Measurements from ENCODE around the gene PIGR.
"Not testable (repeated sequence)": the region's sequence is repeated elsewhere in the genome, so short reads cannot be mapped to it uniquely, and the experiment has no call there.

PIGR gene

DNA sequence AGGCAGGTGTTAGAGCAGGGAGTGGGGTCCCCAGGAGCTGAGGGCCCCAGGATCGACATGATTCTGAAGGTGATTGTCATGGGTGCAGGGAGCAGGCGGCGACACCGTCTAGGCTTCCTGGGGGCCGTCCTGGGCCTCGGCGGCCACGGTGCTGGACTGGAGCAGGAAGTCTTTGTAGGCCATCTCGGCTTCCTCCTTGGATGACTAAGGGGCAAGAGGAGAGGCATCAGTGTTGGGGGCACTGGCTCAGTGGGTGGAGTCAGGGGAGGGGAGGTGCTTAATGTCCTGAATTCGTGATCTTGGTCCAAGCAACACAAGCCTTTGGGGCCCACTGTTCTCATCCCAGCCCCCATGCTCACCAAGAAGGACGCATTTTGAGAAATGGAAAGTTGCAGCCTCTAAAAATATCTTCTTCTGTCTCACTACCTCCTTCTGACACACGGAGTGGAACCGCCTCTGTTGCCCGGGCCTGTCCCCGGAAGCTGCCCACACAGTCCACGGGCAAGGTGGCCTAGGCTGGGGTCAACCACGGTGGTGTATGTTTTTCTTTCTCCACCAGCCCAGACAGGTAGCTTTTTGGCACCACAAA lies 16.0 kb downstream of the PIGR start:
- DNase-seq = no peak

DNA sequence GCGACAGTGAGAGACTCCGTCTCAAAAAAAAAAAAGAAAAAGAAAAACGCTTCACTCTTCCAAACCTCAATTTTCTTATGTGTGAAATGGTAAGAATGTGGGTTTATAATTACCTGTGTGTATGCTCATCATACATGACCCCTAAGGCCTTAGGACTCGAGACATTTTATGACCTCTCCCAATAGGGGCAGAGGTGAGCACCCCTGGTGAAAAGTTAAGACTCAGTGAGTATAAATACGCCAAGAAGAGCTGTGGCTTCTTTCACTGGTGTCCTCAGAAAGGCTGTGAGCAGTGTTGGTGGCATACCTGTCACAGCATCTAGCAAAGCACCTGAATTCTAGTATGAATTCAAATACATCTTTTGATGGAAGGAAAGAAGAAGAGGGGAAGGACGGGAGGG lies 16.7 kb downstream of the PIGR start:
- no peak for DNase-seq

DNA sequence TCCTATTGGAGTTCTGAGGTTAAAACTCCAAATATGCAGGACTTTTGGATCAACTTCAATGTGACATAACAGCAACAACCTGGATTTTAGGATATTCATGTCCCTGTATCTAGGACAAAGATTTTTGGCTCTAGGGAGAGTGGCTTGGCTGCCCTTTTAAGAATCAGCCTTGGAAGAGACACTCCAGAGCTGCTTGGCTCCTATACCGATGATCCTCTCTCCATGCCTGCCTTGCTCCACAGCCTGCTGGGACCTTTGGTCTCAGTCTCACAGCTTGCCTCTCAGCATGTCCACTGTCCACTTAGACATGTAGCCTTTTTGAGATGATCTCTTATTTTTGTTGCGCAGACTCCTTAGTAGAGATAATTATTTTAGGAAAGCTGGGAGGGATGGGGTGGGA lies 20.0 kb downstream of the PIGR start:
- DNase-seq = no peak

DNA sequence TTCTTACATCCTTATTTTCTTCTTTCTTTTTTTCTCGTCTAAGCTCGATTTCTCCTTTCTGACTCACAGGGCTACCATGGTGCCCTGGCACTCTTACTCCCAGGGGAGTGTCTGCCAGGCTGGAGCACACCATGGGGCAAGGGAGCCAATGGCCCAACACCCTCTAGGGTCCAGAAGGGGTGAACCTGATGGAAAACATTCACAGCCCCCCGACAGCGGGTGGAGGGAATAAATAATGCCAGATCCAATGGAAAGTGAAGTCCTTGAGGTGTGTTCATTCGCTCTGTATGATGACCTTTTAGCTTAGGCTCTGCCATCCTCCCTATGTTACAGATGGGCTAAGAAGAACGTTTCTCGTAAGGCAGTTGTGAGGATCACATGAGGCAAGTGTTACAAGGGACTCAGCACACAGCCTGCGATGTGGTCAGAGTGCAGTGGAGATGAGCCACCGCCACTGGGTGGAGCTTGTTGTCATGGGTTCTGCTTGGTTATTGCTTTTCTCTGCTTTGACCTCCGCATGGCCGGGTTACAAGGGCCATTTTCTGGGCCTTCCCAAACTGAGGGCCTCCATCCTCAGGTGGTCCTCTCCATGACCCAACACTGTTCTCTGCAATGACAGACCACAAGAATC lies 21.0 kb downstream of the PIGR start:
- DNase-seq = peak; percentile 14 to 24

DNA sequence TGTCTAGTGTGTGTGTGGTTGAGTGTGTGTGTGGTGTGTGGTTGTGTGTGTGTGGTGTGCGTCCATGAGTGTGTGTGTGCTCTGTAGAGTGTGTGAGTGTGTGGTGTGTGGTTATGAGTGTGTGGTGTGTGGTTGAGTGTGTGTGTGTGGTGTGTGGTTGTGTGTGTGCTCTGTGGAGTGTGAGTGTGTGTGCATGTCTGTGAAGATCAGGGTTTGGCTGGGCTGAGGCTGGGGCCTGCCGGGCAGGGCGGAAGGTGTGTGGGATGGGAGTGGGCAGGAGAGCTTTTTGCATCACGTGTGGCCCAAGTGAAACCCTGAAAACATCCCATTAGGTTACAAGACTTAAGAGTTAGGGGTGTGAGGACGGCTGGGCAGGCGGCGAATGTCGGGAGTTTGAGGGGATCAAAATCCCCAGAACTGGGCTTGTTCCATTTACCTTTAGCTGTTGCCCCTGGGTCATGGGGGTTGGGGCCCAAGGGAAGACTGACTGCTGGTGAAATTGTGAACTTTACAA lies 21.6 kb downstream of the PIGR start:
- DNase-seq = no peak

DNA sequence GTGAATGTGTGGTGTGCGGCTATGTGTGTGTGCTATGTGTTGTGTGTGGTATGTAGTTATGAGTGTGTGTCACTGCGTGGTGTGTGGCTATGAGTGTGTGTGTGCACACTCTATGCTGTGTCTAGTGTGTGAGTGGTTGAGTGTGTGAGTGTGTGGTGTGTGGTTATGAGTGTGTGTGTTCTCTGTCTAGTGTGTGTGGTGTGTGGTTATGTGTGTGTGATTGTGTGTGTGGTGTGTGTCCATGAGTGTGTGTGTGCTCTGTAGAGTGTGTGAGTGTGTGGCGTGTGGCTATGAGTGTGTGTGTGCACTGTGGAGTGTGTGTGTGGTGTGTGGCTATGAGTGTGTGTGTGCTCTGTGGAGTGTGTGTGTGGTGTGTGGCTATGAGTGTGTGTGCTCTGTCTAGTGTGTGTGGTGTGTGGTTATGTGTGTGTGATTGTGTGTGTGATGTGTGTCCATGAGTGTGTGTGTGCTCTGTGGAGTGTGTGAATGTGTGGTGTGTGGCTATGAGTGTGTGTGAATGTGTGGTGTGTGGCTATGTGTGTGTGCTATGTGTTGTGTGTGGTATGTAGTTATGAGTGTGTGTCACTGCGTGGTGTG lies 22.2 kb downstream of the PIGR start:
- DNase-seq = not testable (repeated sequence)

DNA sequence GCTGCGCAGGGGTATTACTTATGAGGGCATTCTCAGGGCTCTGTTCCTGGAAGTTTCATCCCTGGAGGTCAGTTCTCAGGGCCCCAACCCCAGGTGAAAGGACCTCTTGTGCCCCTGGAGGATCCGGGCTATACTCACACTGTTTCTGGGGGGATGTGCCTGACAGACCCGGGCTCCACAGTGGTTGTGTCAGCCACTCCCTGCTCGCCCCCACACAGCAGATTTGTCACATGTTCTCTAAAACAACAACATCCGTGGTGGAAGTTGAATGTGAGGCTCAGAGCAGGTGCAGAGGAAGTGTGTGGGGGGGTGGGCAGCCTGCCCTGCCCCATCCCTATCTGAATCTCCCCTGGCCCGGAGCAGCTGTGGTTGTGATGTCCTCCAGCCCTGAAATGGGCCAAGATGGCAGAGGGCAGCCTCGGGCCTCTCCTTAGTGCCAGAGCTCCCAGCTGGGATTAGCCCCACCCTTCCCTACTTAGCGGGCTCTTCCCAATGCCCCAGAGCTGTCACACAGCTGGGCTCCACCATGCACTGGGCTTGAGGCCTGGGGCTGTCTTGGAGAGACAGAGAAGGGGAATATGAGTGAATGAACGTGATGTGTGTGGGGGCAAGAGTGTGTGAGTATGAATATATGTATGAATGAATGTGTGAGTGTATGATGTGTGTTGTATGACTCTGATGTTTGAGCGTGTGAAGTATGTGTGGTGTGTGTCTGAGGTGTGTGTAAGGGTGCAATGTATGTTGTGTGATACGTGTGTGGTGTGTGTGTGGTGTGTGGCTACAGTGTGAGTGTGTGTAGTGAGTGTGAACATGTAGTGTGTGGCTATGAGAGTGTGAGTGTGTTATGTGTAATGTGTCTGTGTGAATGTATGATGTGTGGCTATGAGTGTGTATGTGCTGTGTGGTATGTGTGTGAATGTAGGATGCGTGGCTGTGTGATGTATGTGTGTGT lies 23.0 kb downstream of the PIGR start:
- no peak for DNase-seq

DNA sequence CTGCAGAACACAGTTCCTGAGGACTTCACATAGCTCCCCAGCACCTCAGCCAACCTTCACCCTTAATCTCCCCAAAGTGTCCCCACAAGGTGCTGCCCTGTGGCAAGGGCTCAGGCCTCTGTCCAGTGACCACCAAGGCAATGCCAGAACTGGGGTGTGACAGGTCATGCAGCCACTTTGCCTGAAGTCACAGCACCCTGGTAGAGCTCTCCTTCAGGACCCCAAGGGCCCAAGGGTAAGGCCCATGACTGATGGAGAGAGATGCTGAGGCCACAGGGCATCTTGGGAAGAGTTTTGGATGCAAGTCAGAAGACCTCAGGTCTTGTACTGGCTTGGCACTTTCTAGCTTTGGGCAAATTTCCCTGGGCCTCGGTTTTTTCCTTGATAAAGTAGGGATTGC lies 23.7 kb downstream of the PIGR start:
- DNase-seq = no peak

DNA sequence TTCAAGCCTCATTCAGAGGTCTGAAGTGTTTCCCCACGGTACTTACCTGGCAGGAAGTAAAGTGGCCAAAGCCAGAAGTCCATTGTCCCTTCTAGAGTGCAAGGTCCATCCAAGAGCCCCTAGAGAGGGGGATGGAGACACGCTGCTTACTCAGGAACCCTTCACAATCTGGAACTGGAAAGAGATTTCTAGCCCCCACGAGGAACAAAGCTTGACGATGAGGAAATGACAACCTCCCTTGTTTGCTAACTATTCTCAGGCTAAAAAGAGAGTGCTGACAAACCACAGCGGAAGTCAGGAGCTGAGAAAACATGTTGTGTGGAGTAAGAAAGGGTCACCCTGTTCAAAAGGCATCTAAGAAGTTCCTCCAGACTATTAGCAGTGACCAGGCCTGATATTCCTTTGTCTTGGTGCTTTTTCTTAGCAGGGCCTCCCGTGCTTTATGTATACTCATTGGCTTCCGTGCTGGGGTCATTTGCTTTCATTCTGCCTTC lies 24.4 kb downstream of the PIGR start, which contains the start of gene FCMR:
TSS of gene FCMR (minus strand) at position 170 of the 494 bp plus-strand sequence. CDS start at position 83, 87 bp downstream.
- DNase-seq = peak; percentile 74 to 79

DNA sequence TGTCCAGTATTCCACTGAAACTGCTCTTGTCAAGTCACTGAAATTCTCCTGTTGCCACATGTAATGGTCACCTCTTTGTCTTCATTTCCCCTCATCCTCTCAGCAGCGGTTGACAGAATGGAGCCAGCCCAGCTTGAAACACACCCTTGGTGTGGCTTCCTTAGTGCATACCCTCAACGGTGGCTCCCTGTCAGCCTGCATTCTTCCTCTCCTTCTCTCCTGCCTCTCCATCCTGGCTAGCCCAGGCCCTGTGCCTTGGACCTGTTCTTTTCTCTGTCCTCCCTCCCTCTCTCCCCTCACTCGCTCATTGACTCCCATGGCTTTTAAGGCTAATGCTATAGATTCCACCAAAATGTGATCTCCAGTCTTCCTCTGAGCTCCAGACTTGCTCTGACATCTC lies 28.2 kb downstream of the PIGR start:
- no peak for DNase-seq

DNA sequence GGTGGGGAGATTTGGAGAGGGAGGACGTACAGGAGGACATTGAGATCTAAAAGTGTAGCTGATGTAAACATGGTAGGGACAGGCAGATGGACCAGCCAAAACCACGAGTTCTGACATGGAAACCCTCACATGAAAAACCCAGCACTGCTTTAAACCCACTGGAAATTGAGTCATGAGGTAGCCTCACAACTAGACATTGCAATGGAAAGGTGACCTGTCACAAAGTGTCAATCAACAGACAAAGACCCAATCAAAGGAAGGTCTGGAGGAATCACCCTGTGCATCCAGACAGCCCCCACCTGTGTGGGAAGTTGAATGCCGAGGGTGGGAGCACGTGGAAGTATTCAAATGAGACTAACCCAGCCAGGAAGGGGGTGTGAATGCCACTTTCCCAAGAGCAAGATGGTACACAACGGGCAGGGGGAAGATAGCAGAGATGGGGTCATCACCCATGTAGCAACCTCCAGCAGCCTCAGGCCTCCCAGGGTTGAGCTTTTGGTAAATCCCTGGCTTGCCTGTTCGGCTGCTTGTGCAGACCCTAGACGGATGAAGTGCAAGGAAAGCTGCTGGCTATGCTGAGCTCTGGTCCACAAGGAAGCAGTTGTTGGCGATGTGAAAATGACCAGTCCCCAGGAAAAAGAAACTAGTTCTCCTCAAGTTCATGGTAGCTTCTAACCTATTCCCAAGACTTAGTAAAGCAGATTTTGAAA lies 30.1 kb downstream of the PIGR start:
- DNase-seq = no peak

DNA sequence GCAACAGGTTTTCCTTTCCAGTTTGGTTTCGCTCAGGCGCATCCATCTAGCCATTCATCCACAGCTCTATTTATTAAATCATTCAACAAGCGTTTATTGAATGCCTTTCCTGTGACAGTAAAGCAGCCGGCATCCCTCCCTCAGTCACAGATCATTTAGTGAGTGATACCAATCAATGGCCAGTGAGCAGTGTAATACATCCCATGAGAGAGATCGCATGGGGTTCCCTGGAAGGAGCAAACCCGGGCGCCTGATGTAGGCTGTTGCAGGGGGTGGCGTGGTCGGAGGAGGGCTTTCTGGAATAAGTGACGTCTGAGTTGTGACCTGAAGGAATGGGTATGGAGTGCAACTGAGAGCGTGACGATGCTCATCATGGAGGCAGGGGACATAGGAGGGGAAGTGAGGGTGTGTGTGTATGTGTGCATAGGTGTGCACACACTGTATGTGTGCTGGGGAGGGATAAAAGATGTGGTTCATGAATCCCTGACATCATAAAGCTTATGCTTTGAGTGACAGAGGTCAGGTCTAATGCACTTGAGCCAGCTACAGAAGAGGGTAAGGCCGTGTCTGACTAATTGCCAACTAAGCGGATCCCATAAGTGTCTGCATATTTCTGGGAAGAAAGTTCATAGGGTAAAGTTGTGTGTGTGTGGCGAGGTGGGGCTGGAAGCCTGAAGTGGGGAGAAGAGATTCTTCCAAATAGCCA lies 31.1 kb downstream of the PIGR start:
- DNase-seq = no peak

DNA sequence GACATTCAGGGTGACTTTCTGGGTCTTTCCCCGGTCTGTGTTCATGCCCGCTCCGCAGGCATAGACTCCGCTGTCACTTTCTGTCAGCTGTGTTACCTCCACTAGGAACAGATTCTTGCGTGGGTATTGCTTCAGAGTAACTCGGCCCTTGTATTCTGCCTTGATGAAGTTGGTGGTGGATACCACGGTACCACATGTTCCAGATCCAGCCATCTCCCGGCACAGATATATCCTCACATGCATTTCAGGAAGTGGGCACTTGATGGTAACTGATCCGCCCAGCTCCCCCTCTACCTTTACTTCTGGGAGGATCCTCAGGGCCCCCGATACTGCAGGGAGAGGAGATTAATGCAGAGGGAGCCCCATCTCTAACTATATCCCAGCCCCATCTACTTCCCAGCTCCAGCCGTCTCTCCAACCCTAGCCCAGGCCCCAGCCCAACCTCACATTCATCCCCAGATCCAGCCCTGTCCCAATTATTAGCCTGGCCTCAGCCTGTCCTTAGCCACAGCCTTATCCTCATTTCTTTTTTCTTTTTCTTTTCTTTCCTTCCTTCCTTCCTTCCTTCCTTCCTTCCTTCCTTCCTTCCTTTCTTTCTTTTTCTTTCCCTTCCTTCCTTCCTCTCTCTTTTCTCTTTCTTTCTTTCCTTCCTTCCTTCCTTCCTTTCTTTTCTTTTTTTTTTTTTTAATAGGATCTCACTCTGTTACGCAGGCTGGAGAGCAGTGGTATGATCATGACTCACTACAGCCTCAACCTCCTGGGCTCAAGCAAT lies 32.3 kb downstream of the PIGR start:
- DNase-seq = no peak

DNA sequence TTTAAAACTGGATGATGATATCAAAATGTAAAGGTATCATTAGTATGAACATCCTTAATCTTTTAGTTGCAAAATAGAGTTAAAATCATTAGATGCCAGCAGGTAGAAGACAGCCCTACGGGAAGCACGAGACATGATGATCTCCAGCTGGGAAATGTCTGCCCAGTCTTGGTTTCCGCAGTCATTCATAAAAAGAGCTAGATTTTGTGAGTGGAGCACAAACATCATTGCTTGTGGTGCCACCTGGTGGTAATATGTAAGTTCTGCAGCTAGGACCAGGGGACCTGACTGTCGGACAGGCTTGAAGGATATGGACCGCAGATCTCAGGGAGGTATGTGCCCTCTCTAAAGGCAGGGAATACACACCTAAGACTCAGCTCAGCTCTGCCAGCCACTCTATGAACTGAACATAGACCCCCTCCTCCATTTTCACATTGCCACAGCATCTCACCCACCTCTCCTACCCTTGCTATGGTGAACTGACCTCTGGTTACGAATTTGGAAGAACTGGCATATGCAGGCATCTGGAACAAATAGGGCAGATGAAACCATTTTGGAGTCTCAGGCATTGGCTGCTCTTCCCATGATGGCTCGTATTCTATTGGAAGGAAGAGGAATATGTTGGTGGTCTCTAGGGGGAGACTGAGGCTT lies 33.7 kb downstream of the PIGR start:
- peak; percentile 65 to 67 for DNase-seq

DNA sequence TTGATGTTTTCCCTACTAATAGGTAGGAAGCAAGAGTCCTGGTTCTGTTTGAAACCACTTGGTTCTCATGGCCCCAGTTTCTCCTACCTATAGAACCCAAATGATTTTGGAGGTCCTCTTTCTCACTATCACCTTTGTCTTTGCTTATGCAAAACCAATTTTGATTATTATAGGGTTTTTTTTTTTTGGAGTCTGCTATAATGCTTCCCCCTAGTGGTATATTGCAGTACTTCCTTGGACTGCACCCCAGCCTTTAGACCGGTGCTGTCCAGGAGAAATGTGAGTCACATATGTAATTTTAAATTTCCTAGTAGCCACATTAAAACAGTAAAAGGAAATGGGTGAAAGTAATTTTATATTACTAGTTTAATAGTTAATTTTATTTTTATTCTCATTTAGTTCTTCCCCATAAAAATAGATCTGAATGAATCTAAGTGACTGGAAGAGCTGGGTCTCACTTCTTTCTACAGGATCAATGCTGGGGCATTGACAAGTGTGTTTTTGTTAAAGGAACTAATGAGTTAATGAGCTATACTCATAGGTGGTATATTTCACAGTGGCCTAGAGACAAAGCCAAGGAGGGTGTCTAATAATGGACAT lies 35.1 kb downstream of the PIGR start:
- DNase-seq = peak; percentile 46

DNA sequence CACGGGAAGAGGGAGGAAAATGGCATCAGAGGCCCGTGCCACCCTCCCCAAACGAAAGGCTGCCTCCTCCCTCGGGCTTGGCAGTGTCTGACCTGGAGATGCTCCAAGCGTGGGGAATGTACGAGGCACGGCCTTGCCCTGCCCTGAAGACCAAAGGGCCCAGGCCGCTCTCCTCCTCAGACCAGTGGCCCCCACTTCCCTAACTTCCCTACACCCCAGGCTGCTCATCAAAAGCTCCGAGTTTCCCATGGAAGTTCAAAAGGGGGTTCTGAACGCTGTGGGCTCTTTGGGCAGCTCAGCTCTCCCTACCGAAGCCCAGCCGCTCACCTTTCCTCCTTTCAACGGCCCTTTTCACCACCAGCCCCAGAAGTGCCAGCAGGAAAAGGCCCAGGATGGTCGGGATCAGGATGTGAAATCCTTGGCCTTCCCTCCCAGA lies 36.4 kb downstream of the PIGR start:
- no peak for DNase-seq

DNA sequence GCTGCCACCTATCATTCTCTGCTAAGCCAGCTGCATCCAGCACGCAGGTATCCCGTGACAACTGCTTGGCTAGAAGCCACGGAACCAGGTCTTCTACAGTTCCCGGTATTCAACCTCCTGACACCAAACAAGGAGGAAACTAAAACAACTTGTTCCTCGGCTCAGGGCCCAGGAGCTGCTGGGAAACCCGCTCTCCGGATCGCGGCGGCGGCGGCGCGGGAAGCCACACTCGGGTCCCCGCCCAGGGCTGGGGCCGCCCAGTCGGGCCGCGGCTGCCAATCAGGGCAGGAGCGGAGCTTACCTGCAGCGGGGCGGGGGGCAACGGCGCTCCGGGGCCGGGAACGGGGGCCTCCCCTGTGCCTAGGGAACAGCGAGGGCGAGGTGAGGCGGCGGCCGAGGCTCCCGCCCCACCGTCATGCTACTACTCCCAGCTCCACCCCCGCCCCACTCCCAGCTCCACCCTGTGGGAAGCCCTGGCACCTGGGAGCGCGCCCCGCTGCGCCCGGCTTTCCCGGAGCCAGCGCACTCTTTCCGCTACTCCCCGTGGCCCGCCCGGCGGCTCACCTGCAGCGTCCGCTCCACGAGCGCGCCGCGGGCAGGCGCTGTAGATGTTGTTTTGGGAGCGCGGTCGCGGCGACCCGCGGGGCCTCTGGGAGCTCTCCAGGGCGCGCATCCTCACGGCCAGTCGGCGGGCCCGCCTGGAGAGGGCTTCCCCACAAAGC lies 36.9 kb downstream of the PIGR start:
- DNase-seq = no peak

DNA sequence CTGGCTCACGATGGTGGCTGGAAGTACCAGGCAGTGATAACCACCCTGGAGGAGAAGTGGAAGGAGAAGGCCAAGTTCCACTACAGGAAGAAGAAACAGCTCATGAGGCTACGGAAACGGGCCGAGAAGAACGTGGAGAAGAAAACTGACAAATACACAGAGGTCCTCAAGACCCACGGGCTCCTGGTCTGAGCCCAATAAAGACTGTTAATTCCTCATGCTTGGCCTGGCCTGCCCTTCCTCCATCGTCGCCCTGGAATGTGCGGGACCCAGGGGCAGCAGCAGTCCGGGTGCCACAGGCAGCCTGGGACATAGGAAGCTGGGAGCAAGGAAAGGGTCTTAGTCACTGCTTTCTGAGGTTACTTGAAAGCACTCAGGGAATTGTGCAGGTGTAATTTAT lies 38.2 kb downstream of the PIGR start:
- DNase-seq = no peak

Measured in AML-193 (cell line).